H1 (cell line): ENCODE data around the gene GPA33. TPM values are rescaled to one million over a fixed set of nuclear protein-coding genes. Genes with fewer than 3 reads are reported as not detected.

Experiments
- CTCF ChIA-PET: fragments of 300-600 bp; sonication (Branson Sonifier 250); formaldehyde crosslinking; loops from one replicate; lab custom pipeline; 2021; ENCODE audit not compliant: partially characterized antibody; lab: Charles Lee
- POLR2A ChIA-PET: fragments of 300-600 bp; sonication (Branson Sonifier 250); formaldehyde crosslinking; loops from one replicate; lab custom pipeline; 2021; ENCODE audit warnings: inconsistent platforms; ENCODE audit not compliant: partially characterized antibody; lab: Charles Lee
- DNase-seq, 2 experiments: peaks; one replicate each; pipeline versions ENCODE4 v3.0.0 to v3.0.0-alpha.2; 2010 to 2022; ENCODE audit warnings: low spot score in 2 of 2, low read depth in 1 of 2, mixed read lengths in 1 of 2
- FAIRE-seq: peaks from 2 replicates; lab custom pipeline; 2011; peaks lifted over from hg19 to GRCh38; lab: Jason Lieb, UNC
- H2AFZ ChIP-seq: 2 replicates; pipeline ENCODE4 v1.8.1; 2012; ENCODE audit warnings: low read length, inconsistent platforms
- H2AK5ac ChIP-seq: 2 replicates; pipeline ENCODE4 v1.6.1; 2013; ENCODE audit warnings: low read depth, low read length
- H2BK120ac ChIP-seq: replicated peaks from 2 replicates; pipeline ENCODE3; 2013; ENCODE audit warnings: low read depth, low read length, inconsistent platforms
- H2BK12ac ChIP-seq: 2 replicates; pipeline ENCODE4 v1.6.1; 2013; ENCODE audit warnings: low read depth, low read length
- H2BK15ac ChIP-seq: 2 replicates; pipeline ENCODE4 v1.6.1; 2013; ENCODE audit warnings: low read length
- H2BK20ac ChIP-seq: 2 replicates; pipeline ENCODE4 v1.6.1; 2013; ENCODE audit warnings: low read length
- H2BK5ac ChIP-seq: 2 replicates; pipeline ENCODE4 v1.6.1; 2013; ENCODE audit warnings: low read depth, low read length
- H3K14ac ChIP-seq: 2 replicates; pipeline ENCODE4 v1.6.1; 2013; ENCODE audit warnings: inconsistent platforms; ENCODE audit not compliant: insufficient read length
- H3K18ac ChIP-seq: 2 replicates; pipeline ENCODE4 v1.6.1; 2013; ENCODE audit warnings: low read length; ENCODE audit errors: extremely low read depth
- H3K23ac ChIP-seq: 2 replicates; pipeline ENCODE4 v1.6.1; 2013; ENCODE audit warnings: inconsistent platforms; ENCODE audit not compliant: insufficient read length
- H3K23me2 ChIP-seq: 2 replicates; pipeline ENCODE4 v1.6.1; 2013; ENCODE audit warnings: low read depth, low read length
- H3K27ac ChIP-seq: 2 replicates; pipeline ENCODE4 v1.6.1; 2011; ENCODE audit warnings: low read depth, low read length, inconsistent platforms
- H3K27me3 ChIP-seq, 4 experiments: replicated peaks in 1 of 4; 1 replicate in 1 of 4; 2 replicates in 3 of 4; pipeline versions ENCODE4 v1.6.1 to v1.8.1; 2011 to 2013; ENCODE audit warnings: low read length in 3 of 4, mild to moderate bottlenecking in 3 of 4, inconsistent platforms in 2 of 4, mixed read lengths in 2 of 4, moderate library complexity in 1 of 4; ENCODE audit not compliant: control insufficient read depth in 3 of 4, insufficient read depth in 3 of 4; ENCODE audit errors: extremely low read depth in 1 of 4
- H3K36me3 ChIP-seq, 4 experiments: 2 replicates each; pipeline versions ENCODE4 v1.6.1 to v1.8.1; 2011 to 2013; ENCODE audit warnings: mild to moderate bottlenecking in 4 of 4, low read length in 3 of 4, moderate library complexity in 2 of 4, control low read depth in 1 of 4, inconsistent platforms in 1 of 4; ENCODE audit not compliant: insufficient read depth in 4 of 4, control insufficient read depth in 2 of 4
- H3K4ac ChIP-seq: replicated peaks from 2 replicates; pipeline ENCODE3; 2013; ENCODE audit warnings: low read length, low read depth, mixed read lengths, inconsistent platforms; ENCODE audit not compliant: insufficient read length
- H3K4me1 ChIP-seq, 4 experiments: replicated peaks in 1 of 4; 1 replicate in 1 of 4; 2 replicates in 3 of 4; pipeline versions ENCODE4 v1.6.1 to v1.8.1; 2011 to 2013; ENCODE audit warnings: low read length in 3 of 4, inconsistent platforms in 2 of 4, mixed read lengths in 1 of 4; ENCODE audit not compliant: insufficient read depth in 4 of 4, control insufficient read depth in 3 of 4
- H3K4me2 ChIP-seq, 2 experiments: 2 replicates each; pipeline versions ENCODE4 v1.6.1 to v1.8.1; 2011 to 2013; ENCODE audit warnings: low read depth in 2 of 2, low read length in 2 of 2, control low read depth in 1 of 2, inconsistent platforms in 1 of 2, mild to moderate bottlenecking in 1 of 2; ENCODE audit not compliant: insufficient read depth in 1 of 2
- H3K4me3 ChIP-seq, 4 experiments: fragments of 200-600, 300-600 bp in 1 of 4; sonication (generic), shearing (Covaris generic), sonication (Bioruptor Twin) in 1 of 4; 2 replicates each; pipeline versions ENCODE4 v1.5.1 to v1.8.1; 2011 to 2016; ENCODE audit warnings: low read length in 4 of 4, low read depth in 3 of 4, control low read depth in 2 of 4, inconsistent platforms in 2 of 4, mild to moderate bottlenecking in 2 of 4, mixed read lengths in 1 of 4, moderate library complexity in 1 of 4; ENCODE audit not compliant: insufficient read depth in 2 of 4; ENCODE audit errors: extremely low read depth in 1 of 4
- H3K56ac ChIP-seq: replicated peaks from 2 replicates; pipeline ENCODE3; 2013; ENCODE audit warnings: low read depth, mild to moderate bottlenecking, mixed read lengths, low read length, inconsistent platforms; ENCODE audit not compliant: insufficient read length
- H3K79me1 ChIP-seq: 2 replicates; pipeline ENCODE4 v1.6.1; 2013; ENCODE audit warnings: low read depth, low read length, control low read depth
- H3K79me2 ChIP-seq, 2 experiments: 2 replicates each; pipeline versions ENCODE4 v1.6.1 to v1.8.1; 2012 to 2013; ENCODE audit warnings: low read length in 2 of 2, mild to moderate bottlenecking in 2 of 2, inconsistent platforms in 1 of 2; ENCODE audit not compliant: insufficient read depth in 2 of 2, control insufficient read depth in 1 of 2
- H3K9ac ChIP-seq, 4 experiments: replicated peaks in 1 of 4; 1 replicate in 1 of 4; 2 replicates in 3 of 4; pipeline versions ENCODE4 v1.6.1 to v1.8.1; 2011 to 2013; ENCODE audit warnings: low read depth in 3 of 4, low read length in 3 of 4, control low read depth in 2 of 4, mild to moderate bottlenecking in 2 of 4, moderate library complexity in 2 of 4, inconsistent platforms in 1 of 4; ENCODE audit errors: extremely low read depth in 1 of 4
- H3K9me3 ChIP-seq, 2 experiments: 2 replicates each; pipeline versions ENCODE4 v1.6.1 to v1.8.1; 2012 to 2013; ENCODE audit warnings: mild to moderate bottlenecking in 2 of 2, moderate library complexity in 2 of 2, control low read depth in 1 of 2, inconsistent platforms in 1 of 2, low read depth in 1 of 2, low read length in 1 of 2, mixed read lengths in 1 of 2; ENCODE audit not compliant: insufficient read depth in 2 of 2
- H4K20me1 ChIP-seq, 2 experiments: replicated peaks in 1 of 2; 2 replicates each; pipeline versions ENCODE3 to v1.8.1; 2011 to 2013; ENCODE audit warnings: inconsistent platforms in 2 of 2, low read length in 2 of 2, mild to moderate bottlenecking in 1 of 2; ENCODE audit not compliant: insufficient read depth in 2 of 2, control insufficient read depth in 1 of 2
- H4K5ac ChIP-seq: 2 replicates; pipeline ENCODE4 v1.6.1; 2013; ENCODE audit warnings: low read length, low read depth, mixed read lengths, inconsistent platforms; ENCODE audit not compliant: insufficient read length
- H4K8ac ChIP-seq: 2 replicates; pipeline ENCODE4 v1.8.0; 2013; ENCODE audit warnings: mild to moderate bottlenecking, moderate library complexity, low read length, inconsistent platforms; ENCODE audit not compliant: insufficient read depth; ENCODE audit errors: extremely low read depth
- H4K91ac ChIP-seq: replicated peaks from 2 replicates; pipeline ENCODE3; 2013; ENCODE audit warnings: low read length, mixed read lengths, inconsistent platforms; ENCODE audit not compliant: insufficient read length
- CHD1 ChIP-seq: IDR thresholded peaks from 2 replicates; pipeline ENCODE4 v1.6.1; 2012; ENCODE audit warnings: low read depth, low read length, improper control_type of control experiment
- RXRA ChIP-seq: IDR thresholded peaks from 2 replicates; pipeline ENCODE4 v1.6.1; 2011; ENCODE audit warnings: low read depth, mild to moderate bottlenecking, low read length, moderate library complexity; ENCODE audit not compliant: insufficient read depth
- WGBS, 2 experiments: shearing (Covaris generic) in 1 of 2; methylation state at CpG; one replicate each; pipeline versions ENCODE4 v1.1.6 to v1.1.7; 2013 to 2015; ENCODE audit warnings: low lambda C conversion rate in 2 of 2, mixed read lengths in 2 of 2, inconsistent platforms in 1 of 2, low coverage in 1 of 2, missing lambda C conversion rate in 1 of 2; ENCODE audit not compliant: insufficient replicate concordance in 2 of 2, insufficient coverage in 1 of 2, insufficient read length in 1 of 2; ENCODE audit errors: extremely low coverage in 1 of 2, missing lambda C conversion rate in 1 of 2; 5-methylcytosine and 5-hydroxymethylcytosine counted together
- polyA plus RNA-seq, 7 experiments: library from polyadenylated mRNA; depleted of rRNA in 3 of 7; stranded (reverse) in 5 of 7; unstranded in 2 of 7; fragments of >200 nt in 5 of 7; fragments of 200-250 nt in 2 of 7; gene quantifications; 1 replicate in 5 of 7; 2 replicates in 1 of 7; 4 replicates in 1 of 7; pipeline versions ENCODE4 v1.2.1 to v1.2.3, GENCODE V29; 2011 to 2013; ENCODE audit warnings: missing spikeins in 2 of 7, mixed read lengths in 2 of 7
- total RNA-seq: library from RNA; stranded (reverse); fragmentation: NEBNext Ultra II Directional; extraction: Animal tissue kit (Norgen Biotek cat#: 25700); gene quantifications from 2 replicates; pipeline ENCODE4 v1.2.1, GENCODE V29; 2021

The GPA33 gene
- total and polyA plus RNA-seq, 2 of the 8 experiments (the other 6 are each of a cell fraction or from before 2014, with no cell fraction given) = 0.19 to 0.67 TPM

- Histone ChIP-seq H3K36me3 (no peaks in the 10 kb centered on the region), H2BK12ac (no peak overlapping the region), H3K4me3 (no peak overlapping the region), H2AK5ac (no peak overlapping the region), H3K27me3 (no peaks in the 10 kb centered on the region), H3K56ac (no peak overlapping the region), H3K9me3 (peaks cover 0 to 4% of the 10 kb centered on the region in 2 experiments; a peak in 2 of 4 replicates), H3K9ac (no peak overlapping the region), H3K4me2 (no peak overlapping the region), H3K23ac (no peak overlapping the region), H3K23me2 (no peaks in the 10 kb centered on the region; the same call in 1 of the 2 replicates), H3K79me1 (no peaks in the 10 kb centered on the region), H4K20me1 (no peaks in the 10 kb centered on the region), H3K4me1 (peaks cover 0 to 4% (median 0%) of the 10 kb centered on the region in 4 experiments; a peak in 3 of 7 replicates), H3K79me2 (no peaks in the 10 kb centered on the region), H2BK5ac (no peak overlapping the region), H3K27ac (no peak overlapping the region), H3K14ac (no peak overlapping the region), H2AFZ (no peak overlapping the region), H4K91ac (no peak overlapping the region), H2BK15ac (no peak overlapping the region), H3K18ac (no peak overlapping the region), H4K8ac (no peak overlapping the region), H2BK120ac (no peak overlapping the region), H4K5ac (no peak overlapping the region), H3K4ac (no peak overlapping the region), H2BK20ac (no peak overlapping the region)
- no peak for TF ChIP-seq CHD1
- TF ChIP-seq RXRA = no peak
- DNase-seq (no peak), FAIRE-seq (no peak)
- 96% methylated on average over 3 of the region's 3 CpGs; no CpG with 5 or more reads in 1 of the 2 experiments for WGBS, 2 experiments
- POLR2A ChIA-PET = interaction anchor here (1.2 kb wide), 1 partner anchor 9 kb away, joined by 3 read pairs; no protein-coding TSS in a partner anchor
- CTCF ChIA-PET = interaction anchor here (0.8 to 3.0 kb wide), 4 partner anchors 10 to 119 kb away, joined by 3 to 16 read pairs (median 4); no protein-coding TSS in a partner anchor
Measured at GRCh38 chr1:167086768-167087167, 3.4 kb downstream of the GPA33 start.
